ENCODE data around the gene SETX. TPM values are rescaled to one million over a fixed set of nuclear protein-coding genes. Genes with fewer than 3 reads are reported as not detected.
"Not testable (repeated sequence)": the region's sequence is repeated elsewhere in the genome, so short reads cannot be mapped to it uniquely, and the experiment has no call there.

SETX gene
- polyA plus RNA-seq, 3 donors from 2014 or later, result 22.9 to 55.9 (median 27.6) TPM

- peaks cover 18 to 38% of the 10 kb centered on the region in 2 donors for H3K4me1 Mint-ChIP-seq
- H3K4me3 Mint-ChIP-seq, result peak overlapping the region in 3 of 5 donors; percentile 2 to 38 (median 29)
- peaks cover 7 to 42% (median 17%) of the 10 kb centered on the region in 3 donors for H3K36me3 Mint-ChIP-seq
- no peaks in the 10 kb centered on the region for H3K9me3 Mint-ChIP-seq
- peaks cover 0 to 2% (median 0%) of the 10 kb centered on the region in 3 donors for H3K27me3 Mint-ChIP-seq (ENCODE audit: low read depth in 3 of 3)
- peak; percentile 5 to 8 (median 5) for DNase-seq
- H3K27ac Mint-ChIP-seq, result peak overlapping the region; percentile 7 to 85 (median 58)
Observed at GRCh38 chr9:132293145-132293721, 61.6 kb downstream of the SETX start.

- Mint-ChIP-seq H3K27me3 (ENCODE audit: low read depth in 3 of 3) (peaks cover 2% of the 10 kb centered on the region in 3 donors), H3K4me3 (no peak overlapping the region), H3K9me3 (no peaks in the 10 kb centered on the region), H3K27ac (peak overlapping the region in 5 of 6 donors; percentile 28 to 69 (median 42)), H3K4me1 (peaks cover 8 to 29% of the 10 kb centered on the region in 2 donors), H3K36me3 (peaks cover 6 to 29% (median 11%) of the 10 kb centered on the region in 3 donors)
- DNase-seq, result no peak
Observed at GRCh38 chr9:132288966-132289365, 65.8 kb downstream of the SETX start.

GRCh38 chr9:132288361-132288760 lies 66.4 kb downstream of the SETX start:
- no peak overlapping the region for H3K4me3 Mint-ChIP-seq
- H3K9me3 Mint-ChIP-seq, result no peaks in the 10 kb centered on the region
- H3K36me3 Mint-ChIP-seq, result peaks cover 6 to 33% (median 14%) of the 10 kb centered on the region in 3 donors
- H3K27ac Mint-ChIP-seq, result peak overlapping the region in 4 of 6 donors; percentile 30 to 42 (median 37)
- peaks cover 8 to 29% of the 10 kb centered on the region in 2 donors for H3K4me1 Mint-ChIP-seq
- DNase-seq, result no peak
- H3K27me3 Mint-ChIP-seq (ENCODE audit: low read depth in 3 of 3), result peaks cover 2% of the 10 kb centered on the region in 3 donors

GRCh38 chr9:132287256-132287760 lies 67.5 kb downstream of the SETX start:
- Mint-ChIP-seq H3K27me3 (ENCODE audit: low read depth in 3 of 3) (peaks cover 2 to 5% (median 2%) of the 10 kb centered on the region in 3 donors), H3K4me3 (no peak overlapping the region), H3K27ac (peak overlapping the region in 2 of 6 donors; percentile 29 to 34), H3K36me3 (peaks cover 13 to 37% (median 23%) of the 10 kb centered on the region in 3 donors), H3K9me3 (no peaks in the 10 kb centered on the region), H3K4me1 (peaks cover 2 to 21% of the 10 kb centered on the region in 2 donors)
- DNase-seq, result no peak

GRCh38 chr9:132283863-132284262 lies 70.9 kb downstream of the SETX start:
- H3K27ac Mint-ChIP-seq, result peak overlapping the region in 3 of 6 donors; percentile 3 to 43 (median 35)
- no peaks in the 10 kb centered on the region for H3K9me3 Mint-ChIP-seq
- H3K36me3 Mint-ChIP-seq, result peaks cover 22 to 56% (median 33%) of the 10 kb centered on the region in 3 donors

GRCh38 chr9:132283165-132283564 lies 71.6 kb downstream of the SETX start:
- Mint-ChIP-seq H3K27ac (peak overlapping the region in 1 of 6 donors; percentile 20), H3K9me3 (no peaks in the 10 kb centered on the region)
- no peak for DNase-seq

More at GRCh38 chr9:132283863-132284262, 70.9 kb downstream of the SETX start:
- Mint-ChIP-seq H3K27me3 (ENCODE audit: low read depth in 3 of 3) (peaks cover 1 to 5% (median 2%) of the 10 kb centered on the region in 3 donors), H3K4me3 (no peak overlapping the region), H3K4me1 (peaks cover 2 to 14% of the 10 kb centered on the region in 2 donors)
- no peak for DNase-seq

GRCh38 chr9:132274861-132275260 lies 79.9 kb downstream of the SETX start:
- Mint-ChIP-seq H3K27me3 (ENCODE audit: low read depth in 3 of 3) (peaks cover 0 to 3% (median 0%) of the 10 kb centered on the region in 3 donors), H3K36me3 (peaks cover 25 to 54% (median 41%) of the 10 kb centered on the region in 3 donors), H3K4me3 (no peak overlapping the region), H3K4me1 (no peaks in the 10 kb centered on the region), H3K27ac (peak overlapping the region in 1 of 6 donors; percentile 18), H3K9me3 (no peaks in the 10 kb centered on the region)
- DNase-seq, result no peak

More at GRCh38 chr9:132283165-132283564, 71.6 kb downstream of the SETX start:
- Mint-ChIP-seq H3K4me3 (no peak overlapping the region), H3K4me1 (peaks cover 0 to 7% of the 10 kb centered on the region in 2 donors), H3K36me3 (peaks cover 22 to 55% (median 33%) of the 10 kb centered on the region in 3 donors), H3K27me3 (ENCODE audit: low read depth in 3 of 3) (peaks cover 1 to 5% (median 2%) of the 10 kb centered on the region in 3 donors)

- peaks cover 4 to 10% of the 10 kb centered on the region in 2 donors for H3K4me1 Mint-ChIP-seq
Observed at GRCh38 chr9:132269704-132270516, 84.9 kb downstream of the SETX start.

GRCh38 chr9:132268725-132269352 lies 85.9 kb downstream of the SETX start:
- H3K27ac Mint-ChIP-seq, result peak overlapping the region in 4 of 6 donors; percentile 60 to 81 (median 68)
- H3K4me3 Mint-ChIP-seq, result no peak overlapping the region
- peaks cover 4 to 10% of the 10 kb centered on the region in 2 donors for H3K4me1 Mint-ChIP-seq
- peaks cover 0 to 3% (median 0%) of the 10 kb centered on the region in 3 donors for H3K27me3 Mint-ChIP-seq (ENCODE audit: low read depth in 3 of 3)
- no peaks in the 10 kb centered on the region for H3K9me3 Mint-ChIP-seq
- peaks cover 9 to 25% (median 18%) of the 10 kb centered on the region in 3 donors for H3K36me3 Mint-ChIP-seq
- DNase-seq, result peak; percentile 36 to 55 (median 42)

More at GRCh38 chr9:132269704-132270516, 84.9 kb downstream of the SETX start:
- Mint-ChIP-seq H3K27ac (peak overlapping the region in 1 of 6 donors; percentile 48), H3K36me3 (peaks cover 5 to 21% (median 18%) of the 10 kb centered on the region in 3 donors)
- DNase-seq; H3K27me3 Mint-ChIP-seq (ENCODE audit: low read depth in 3 of 3); H3K9me3 Mint-ChIP-seq; H3K4me3 Mint-ChIP-seq: not testable (repeated sequence)

GRCh38 chr9:132267660-132268059 lies 87.1 kb downstream of the SETX start:
- H3K27ac Mint-ChIP-seq, result no peak overlapping the region
- no peak overlapping the region for H3K4me3 Mint-ChIP-seq
- H3K4me1 Mint-ChIP-seq, result peaks cover 4 to 16% of the 10 kb centered on the region in 2 donors

GRCh38 chr9:132266017-132266416 lies 88.8 kb downstream of the SETX start:
- peaks cover 10 to 34% (median 23%) of the 10 kb centered on the region in 3 donors for H3K36me3 Mint-ChIP-seq
- no peaks in the 10 kb centered on the region for H3K9me3 Mint-ChIP-seq
- peaks cover 4 to 29% of the 10 kb centered on the region in 2 donors for H3K4me1 Mint-ChIP-seq
- DNase-seq, result no peak
- H3K27me3 Mint-ChIP-seq (ENCODE audit: low read depth in 3 of 3), result peaks cover 0 to 5% (median 3%) of the 10 kb centered on the region in 3 donors
- no peak overlapping the region for H3K4me3 Mint-ChIP-seq
- H3K27ac Mint-ChIP-seq, result no peak overlapping the region

More at GRCh38 chr9:132267660-132268059, 87.1 kb downstream of the SETX start:
- DNase-seq, result no peak
- no peaks in the 10 kb centered on the region for H3K9me3 Mint-ChIP-seq
- peaks cover 0 to 3% (median 3%) of the 10 kb centered on the region in 3 donors for H3K27me3 Mint-ChIP-seq (ENCODE audit: low read depth in 3 of 3)
- peaks cover 8 to 29% (median 19%) of the 10 kb centered on the region in 3 donors for H3K36me3 Mint-ChIP-seq

- Mint-ChIP-seq H3K27me3 (ENCODE audit: low read depth in 3 of 3) (peaks cover 0 to 7% (median 5%) of the 10 kb centered on the region in 3 donors), H3K27ac (peak overlapping the region in 1 of 6 donors; percentile 13), H3K4me3 (no peak overlapping the region), H3K9me3 (no peaks in the 10 kb centered on the region), H3K4me1 (peaks cover 8 to 26% of the 10 kb centered on the region in 2 donors), H3K36me3 (peaks cover 10 to 21% (median 15%) of the 10 kb centered on the region in 3 donors)
- no peak for DNase-seq
Observed at GRCh38 chr9:132260846-132261245, 93.9 kb downstream of the SETX start.

All from immature natural killer cell (primary cell).